ENCODE results near the gene SH3PXD2A.

- TF ChIP-seq CTCF (conservative IDR thresholded peaks at IDR 0.05): no peak
- TF ChIP-seq ZFX (IDR thresholded peaks at IDR 0.05): no peak
Observed at GRCh38 chr10:103833731-103834365, 21.5 kb downstream of the SH3PXD2A start.

Measured in C4-2B (cell line).